ENCODE results near the gene NAA38. TPM values are rescaled to one million over a fixed set of nuclear protein-coding genes. Genes with fewer than 3 reads are reported as not detected.

NAA38 gene
- total RNA-seq, 1 donor from 2014 or later: 52.6 TPM

- Mint-ChIP-seq H3K36me3 (ENCODE audit: low read depth) (peaks cover 71% of the 10 kb centered on the region), H3K27me3 (ENCODE audit: low read depth) (no peaks in the 10 kb centered on the region), H3K9me3 (no peaks in the 10 kb centered on the region), H3K27ac (no peak overlapping the region), H3K4me1 (ENCODE audit: low read depth) (peaks cover 26% of the 10 kb centered on the region), H3K4me3 (ENCODE audit: low read depth) (peak overlapping the region; percentile 30)
- DNase-seq (ENCODE audit: low spot score): no peak
- intact Hi-C loops (cut with micrococcal nuclease): no loop called here
These were observed 9.2 kb downstream of the NAA38 start for GRCh38 chr17:7848131-7848579.

- no peaks in the 10 kb centered on the region for H3K9me3 Mint-ChIP-seq
- H3K4me3 Mint-ChIP-seq (ENCODE audit: low read depth): peak overlapping the region; percentile 90
- no peak for DNase-seq (ENCODE audit: low spot score)
- intact Hi-C loops (cut with micrococcal nuclease): no loop called here
- peaks cover 61% of the 10 kb centered on the region for H3K36me3 Mint-ChIP-seq (ENCODE audit: low read depth)
- peaks cover 25% of the 10 kb centered on the region for H3K4me1 Mint-ChIP-seq (ENCODE audit: low read depth)
- no peaks in the 10 kb centered on the region for H3K27me3 Mint-ChIP-seq (ENCODE audit: low read depth)
- no peak overlapping the region for H3K27ac Mint-ChIP-seq
These were observed 10.3 kb downstream of the NAA38 start for GRCh38 chr17:7846765-7847661.

GRCh38 chr17:7846063-7846735 lies 11.2 kb downstream of the NAA38 start:
- Mint-ChIP-seq H3K4me3 (ENCODE audit: low read depth) (peak overlapping the region; percentile 90), H3K36me3 (ENCODE audit: low read depth) (peaks cover 53% of the 10 kb centered on the region), H3K27me3 (ENCODE audit: low read depth) (no peaks in the 10 kb centered on the region), H3K27ac (no peak overlapping the region), H3K9me3 (no peaks in the 10 kb centered on the region), H3K4me1 (ENCODE audit: low read depth) (peaks cover 22% of the 10 kb centered on the region)
- no peak for DNase-seq (ENCODE audit: low spot score)
- intact Hi-C loops (cut with micrococcal nuclease): no loop called here

DNA sequence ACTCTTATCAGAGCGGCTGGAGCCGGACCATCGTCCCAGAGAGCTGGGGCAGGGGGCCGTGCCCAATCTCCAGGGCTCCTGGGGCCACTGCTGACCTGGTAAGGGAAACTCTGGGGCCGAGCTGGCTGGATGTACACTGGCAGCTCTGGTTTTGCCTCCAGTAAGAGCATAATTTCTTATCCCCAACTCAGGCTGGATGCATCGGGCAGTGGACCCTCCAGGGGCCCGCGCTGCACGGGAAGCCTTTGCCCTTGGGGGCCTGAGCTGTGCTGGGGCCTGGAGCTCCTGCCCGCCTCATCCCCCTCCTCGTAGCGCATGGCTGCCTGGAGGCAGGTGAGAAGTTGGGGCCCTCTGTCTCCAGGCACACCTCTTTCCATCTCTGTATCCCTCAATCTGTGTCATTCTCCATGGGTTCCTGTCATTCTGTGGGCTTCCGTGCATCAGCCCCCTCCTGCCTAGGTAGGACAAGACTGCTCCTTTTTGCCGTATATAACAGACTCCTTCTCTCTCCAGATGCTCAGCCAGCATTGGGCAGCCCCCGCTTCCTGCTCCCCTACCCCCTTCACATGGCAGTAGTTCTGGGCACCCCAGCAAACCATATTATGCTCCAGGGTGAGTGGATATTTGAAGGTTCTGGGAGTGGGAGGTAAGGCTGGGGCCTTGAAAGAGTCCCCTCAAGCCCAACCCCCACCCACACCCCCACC lies 11.8 kb downstream of the NAA38 start:
- H3K4me1 Mint-ChIP-seq (ENCODE audit: low read depth): peaks cover 22% of the 10 kb centered on the region
- intact Hi-C loops (cut with micrococcal nuclease): no loop called here

GRCh38 chr17:7844292-7845154 lies 12.8 kb downstream of the NAA38 start:
- peaks cover 23% of the 10 kb centered on the region for H3K4me1 Mint-ChIP-seq (ENCODE audit: low read depth)
- intact Hi-C loops (cut with micrococcal nuclease): loop anchor here (1.0 to 5.0 kb wide), 5 partner anchors 9 to 278 kb away; partner anchors contain the start of genes CNTROB, HES7, TP53 and TRAPPC1

More for the DNA sequence above, 11.8 kb downstream of the NAA38 start:
- H3K4me3 Mint-ChIP-seq (ENCODE audit: low read depth): peak overlapping the region; percentile 90
- peaks cover 48% of the 10 kb centered on the region for H3K36me3 Mint-ChIP-seq (ENCODE audit: low read depth)
- no peaks in the 10 kb centered on the region for H3K27me3 Mint-ChIP-seq (ENCODE audit: low read depth)
- no peak for DNase-seq (ENCODE audit: low spot score)
- peak overlapping the region; percentile 60 for H3K27ac Mint-ChIP-seq
- no peaks in the 10 kb centered on the region for H3K9me3 Mint-ChIP-seq

GRCh38 chr17:7843536-7844291 lies 13.6 kb downstream of the NAA38 start:
- Mint-ChIP-seq H3K36me3 (ENCODE audit: low read depth) (peaks cover 40% of the 10 kb centered on the region), H3K9me3 (no peaks in the 10 kb centered on the region), H3K27me3 (ENCODE audit: low read depth) (no peaks in the 10 kb centered on the region), H3K4me3 (ENCODE audit: low read depth) (peak overlapping the region; percentile 90), H3K4me1 (ENCODE audit: low read depth) (peaks cover 31% of the 10 kb centered on the region), H3K27ac (peak overlapping the region; percentile 100)
- peak; percentile 82 for DNase-seq (ENCODE audit: low spot score)
- intact Hi-C loops (cut with micrococcal nuclease): loop anchor here (1.0 to 5.0 kb wide), 6 partner anchors 8 to 279 kb away; partner anchors contain the start of genes CNTROB, HES7, NAA38 and TP53

More at GRCh38 chr17:7844292-7845154, 12.8 kb downstream of the NAA38 start:
- peak; percentile 86 for DNase-seq (ENCODE audit: low spot score)
- Mint-ChIP-seq H3K9me3 (no peaks in the 10 kb centered on the region), H3K36me3 (ENCODE audit: low read depth) (peaks cover 47% of the 10 kb centered on the region), H3K27me3 (ENCODE audit: low read depth) (no peaks in the 10 kb centered on the region), H3K27ac (peak overlapping the region; percentile 100), H3K4me3 (ENCODE audit: low read depth) (peak overlapping the region; percentile 90)

GRCh38 chr17:7843257-7843535 lies 14.2 kb downstream of the NAA38 start:
- DNase-seq (ENCODE audit: low spot score): no peak
- H3K4me1 Mint-ChIP-seq (ENCODE audit: low read depth): peaks cover 34% of the 10 kb centered on the region
- H3K27ac Mint-ChIP-seq: peak overlapping the region; percentile 100

DNA sequence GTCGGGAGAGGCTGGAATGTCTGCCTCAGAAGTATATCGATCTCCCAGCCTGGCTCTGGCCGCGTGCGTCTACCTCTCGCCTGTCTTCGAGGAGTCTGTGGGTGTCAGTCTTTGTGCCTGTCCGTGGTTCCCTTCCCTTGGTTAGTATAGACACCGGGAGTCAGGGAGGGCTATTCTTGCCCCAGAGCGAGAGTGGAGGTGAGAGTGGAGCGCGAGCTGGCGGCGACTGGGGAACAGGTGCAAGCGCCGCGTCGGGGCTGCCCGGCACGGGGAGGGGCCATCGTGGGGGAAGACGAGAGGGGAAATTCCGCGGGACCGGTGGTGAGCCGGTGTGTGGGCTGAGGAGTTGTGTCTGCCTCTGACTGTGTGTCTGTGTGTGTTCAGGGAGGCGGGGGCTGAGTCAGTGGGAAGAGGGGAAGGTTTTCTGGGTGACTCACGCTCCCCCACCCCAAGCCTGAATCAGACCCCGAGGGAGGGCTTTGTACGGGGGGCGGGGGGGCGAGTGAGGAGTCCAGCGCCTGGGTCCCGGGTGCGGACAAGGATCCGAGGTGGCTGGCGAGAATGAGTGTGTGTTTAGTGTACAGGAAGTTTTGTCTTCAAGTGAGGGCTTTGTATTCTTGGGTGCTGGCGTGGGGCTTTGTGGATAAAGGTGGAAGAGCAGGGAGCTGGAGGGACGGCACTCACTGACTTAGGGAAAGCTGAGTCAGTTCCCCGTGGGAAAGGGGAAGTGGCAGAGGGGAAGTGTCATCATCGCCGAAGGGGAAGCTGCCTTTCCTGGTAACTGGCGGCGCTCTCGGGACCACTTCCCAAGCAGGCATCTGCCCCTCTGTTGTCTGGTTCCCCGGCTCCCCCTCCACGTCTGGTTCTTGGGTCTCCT lies 14.7 kb downstream of the NAA38 start:
- H3K27me3 Mint-ChIP-seq (ENCODE audit: low read depth): no peaks in the 10 kb centered on the region
- peak; percentile 83 for DNase-seq (ENCODE audit: low spot score)
- peaks cover 36% of the 10 kb centered on the region for H3K36me3 Mint-ChIP-seq (ENCODE audit: low read depth)
- no peaks in the 10 kb centered on the region for H3K9me3 Mint-ChIP-seq
- H3K27ac Mint-ChIP-seq: peak overlapping the region; percentile 100
- peak overlapping the region; percentile 90 for H3K4me3 Mint-ChIP-seq (ENCODE audit: low read depth)
- intact Hi-C loops (cut with micrococcal nuclease): loop anchor here (1.0 to 5.0 kb wide), 4 partner anchors 15 to 280 kb away; partner anchors contain the start of genes CNTROB, HES7, NAA38 and TP53
- H3K4me1 Mint-ChIP-seq (ENCODE audit: low read depth): peaks cover 36% of the 10 kb centered on the region

More at GRCh38 chr17:7843257-7843535, 14.2 kb downstream of the NAA38 start:
- H3K4me3 Mint-ChIP-seq (ENCODE audit: low read depth): peak overlapping the region; percentile 90
- no peaks in the 10 kb centered on the region for H3K9me3 Mint-ChIP-seq
- no peaks in the 10 kb centered on the region for H3K27me3 Mint-ChIP-seq (ENCODE audit: low read depth)
- intact Hi-C loops (cut with micrococcal nuclease): loop anchor here (1.0 to 5.0 kb wide), 4 partner anchors 14 to 279 kb away; partner anchors contain the start of genes CNTROB, HES7, NAA38 and TP53
- peaks cover 38% of the 10 kb centered on the region for H3K36me3 Mint-ChIP-seq (ENCODE audit: low read depth)

- intact Hi-C loops (cut with micrococcal nuclease): loop anchor here (5.0 kb wide), 3 partner anchors 90 to 280 kb away; partner anchors contain the start of genes CNTROB, HES7, TP53 and TRAPPC1
These were observed 15.4 kb downstream of the NAA38 start for GRCh38 chr17:7841915-7842379.

GRCh38 chr17:7841396-7841914 lies 15.9 kb downstream of the NAA38 start:
- Mint-ChIP-seq H3K36me3 (ENCODE audit: low read depth) (peaks cover 26% of the 10 kb centered on the region), H3K9me3 (no peaks in the 10 kb centered on the region), H3K4me3 (ENCODE audit: low read depth) (peak overlapping the region; percentile 90), H3K27ac (peak overlapping the region; percentile 100), H3K4me1 (ENCODE audit: low read depth) (peaks cover 48% of the 10 kb centered on the region), H3K27me3 (ENCODE audit: low read depth) (no peaks in the 10 kb centered on the region)
- intact Hi-C loops (cut with micrococcal nuclease): loop anchor here (5.0 kb wide), 3 partner anchors 91 to 281 kb away; partner anchors contain the start of genes CNTROB, HES7, TP53 and TRAPPC1
- peak; percentile 67 for DNase-seq (ENCODE audit: low spot score)

More at GRCh38 chr17:7841915-7842379, 15.4 kb downstream of the NAA38 start:
- H3K36me3 Mint-ChIP-seq (ENCODE audit: low read depth): peaks cover 31% of the 10 kb centered on the region
- peak overlapping the region; percentile 90 for H3K4me3 Mint-ChIP-seq (ENCODE audit: low read depth)
- peak; percentile 83 for DNase-seq (ENCODE audit: low spot score)
- no peaks in the 10 kb centered on the region for H3K27me3 Mint-ChIP-seq (ENCODE audit: low read depth)
- H3K27ac Mint-ChIP-seq: peak overlapping the region; percentile 100
- H3K4me1 Mint-ChIP-seq (ENCODE audit: low read depth): peaks cover 43% of the 10 kb centered on the region
- no peaks in the 10 kb centered on the region for H3K9me3 Mint-ChIP-seq

All from activated T-helper 2 cell treated with anti-CD3 and anti-CD28 coated beads, Interferon-gamma antibody, Interleukin-2, Interleukin-4, amounts not matched to agents 10 μg/mL and 5 μg/mL and 100 μg/mL, durations not matched to agents 14 hours and 24 hours and 36 hours (primary cell).